ENCODE results near the gene BCL3. TPM values are rescaled to one million over a fixed set of nuclear protein-coding genes. Genes with fewer than 3 reads are reported as not detected.

BCL3 gene
- total and polyA plus RNA-seq, 2 of the 13 experiments (the other 11 are each of a cell fraction or from before 2014, with no cell fraction given): 2.3 to 4.0 TPM

- no peak for TF ChIP-seq MAZ (IDR thresholded peaks at IDR 0.05; ENCODE audit: borderline replicate concordance, low read depth, low read length)
- no peak for TF ChIP-seq MAZ (CRISPR knock-in tag; IDR thresholded peaks at IDR 0.05; ENCODE audit: low read depth)
- TF ChIP-seq KDM1A (CRISPR knock-in tag; IDR thresholded peaks at IDR 0.05): 0 out of 2 replicates have a peak, but pooled peaks have one; percentile 42
- TF ChIP-seq TCF7 (IDR thresholded peaks at IDR 0.05; ENCODE audit: low read depth): no peak
- TF ChIP-seq ZBTB1 (CRISPR knock-in tag; IDR thresholded peaks at IDR 0.05; ENCODE audit: borderline replicate concordance): no peak
- TF ChIP-seq ZNF780A (CRISPR knock-in tag; IDR thresholded peaks at IDR 0.05): no peak
- TF ChIP-seq DMTF1 (CRISPR knock-in tag; IDR thresholded peaks at IDR 0.05): no peak
- TF ChIP-seq ZNF720 (CRISPR knock-in tag; IDR thresholded peaks at IDR 0.05): no peak
- TF ChIP-seq TAF15 (IDR thresholded peaks at IDR 0.05; ENCODE audit: low read depth, low read length, poor library complexity, severe bottlenecking): no peak
- TF ChIP-seq PBX2 (CRISPR knock-in tag; IDR thresholded peaks at IDR 0.05): no peak
- peak; percentile 46 for TF ChIP-seq FOXA3 (CRISPR knock-in tag; IDR thresholded peaks at IDR 0.05)
- TF ChIP-seq ZNF770 (CRISPR knock-in tag; IDR thresholded peaks at IDR 0.05): peak; percentile 99
- TF ChIP-seq IRF1 (CRISPR knock-in tag; IDR thresholded peaks at IDR 0.05; ENCODE audit: low read depth): no peak
- peak; percentile 67; the same call in 1 of the 2 replicates for TF ChIP-seq RCOR2 (CRISPR knock-in tag; IDR thresholded peaks at IDR 0.05)
- TF ChIP-seq TBX2 (CRISPR knock-in tag; IDR thresholded peaks at IDR 0.05; ENCODE audit: borderline replicate concordance): no peak
- no peak for TF ChIP-seq ZNF772 (CRISPR knock-in tag; IDR thresholded peaks at IDR 0.05)
- no peak for TF ChIP-seq SETDB1 (CRISPR knock-in tag; IDR thresholded peaks at IDR 0.05; ENCODE audit: borderline replicate concordance)
- TF ChIP-seq ATF5 (CRISPR knock-in tag; IDR thresholded peaks at IDR 0.05; ENCODE audit: low read depth): no peak
- no peak for TF ChIP-seq JARID2 (CRISPR knock-in tag; IDR thresholded peaks at IDR 0.05; ENCODE audit: insufficient replicate concordance)
- no peak for TF ChIP-seq ZFP82 (CRISPR knock-in tag; IDR thresholded peaks at IDR 0.05; ENCODE audit: borderline replicate concordance)
- TF ChIP-seq ZNF616 (CRISPR knock-in tag; IDR thresholded peaks at IDR 0.05; ENCODE audit: low read depth): no peak
- no peak for TF ChIP-seq YEATS4 (CRISPR knock-in tag; IDR thresholded peaks at IDR 0.05; ENCODE audit: borderline replicate concordance)
- no peak for TF ChIP-seq NFIB (CRISPR knock-in tag; IDR thresholded peaks at IDR 0.05; ENCODE audit: borderline replicate concordance)
- no peak for TF ChIP-seq ZNF740 (CRISPR knock-in tag; IDR thresholded peaks at IDR 0.05)
These were observed 8.1 kb upstream of the BCL3 start (continued) for GRCh38 chr19:44740351-44740824.
